A549 (cell line): ENCODE results near the gene COX5A.
"Not testable (repeated sequence)": the region's sequence is repeated elsewhere in the genome, so short reads cannot be mapped to it uniquely, and the experiment has no call there.

Source experiments
- CTCF ChIP-seq: fragments of >200 bp; sonication (Bioruptor Twin); formaldehyde crosslinking; IDR thresholded peaks from 3 replicates; pipeline ENCODE4 v1.5.1; 2016
- EP300 ChIP-seq, 2 experiments: fragments of >200 bp; sonication (Bioruptor Twin); formaldehyde crosslinking; IDR thresholded peaks; 2 replicates in 1 of 2; 3 replicates in 1 of 2; pipeline ENCODE4 v1.6.1; 2016 to 2017
- RAD21 ChIP-seq, 2 experiments: fragments of >200 bp in 1 of 2; sonication (Bioruptor Twin) in 1 of 2; formaldehyde crosslinking in 1 of 2; IDR thresholded peaks in 1 of 2; conservative IDR thresholded peaks in 1 of 2; 2 replicates in 1 of 2; 3 replicates in 1 of 2; pipeline ENCODE4 v1.6.1; 2012 to 2018; ENCODE audit warnings: inconsistent platforms in 1 of 2

GRCh38 chr15:74894383-74894782, 43.5 kb downstream of the COX5A start:
- TF ChIP-seq RAD21 (conservative IDR thresholded peaks at IDR 0.05 in 1 of 2, IDR thresholded peaks at IDR 0.05 in 1 of 2); EP300 (IDR thresholded peaks at IDR 0.05); CTCF: not testable (repeated sequence)
